ENCODE results near the gene OR9Q1. TPM values are rescaled to one million over a fixed set of nuclear protein-coding genes. Genes with fewer than 3 reads are reported as not detected.

The OR9Q1 gene
- total and polyA plus RNA-seq, 2 of the 8 experiments (the other 6 are each of a cell fraction or from before 2014, with no cell fraction given) = not detected

DNA sequence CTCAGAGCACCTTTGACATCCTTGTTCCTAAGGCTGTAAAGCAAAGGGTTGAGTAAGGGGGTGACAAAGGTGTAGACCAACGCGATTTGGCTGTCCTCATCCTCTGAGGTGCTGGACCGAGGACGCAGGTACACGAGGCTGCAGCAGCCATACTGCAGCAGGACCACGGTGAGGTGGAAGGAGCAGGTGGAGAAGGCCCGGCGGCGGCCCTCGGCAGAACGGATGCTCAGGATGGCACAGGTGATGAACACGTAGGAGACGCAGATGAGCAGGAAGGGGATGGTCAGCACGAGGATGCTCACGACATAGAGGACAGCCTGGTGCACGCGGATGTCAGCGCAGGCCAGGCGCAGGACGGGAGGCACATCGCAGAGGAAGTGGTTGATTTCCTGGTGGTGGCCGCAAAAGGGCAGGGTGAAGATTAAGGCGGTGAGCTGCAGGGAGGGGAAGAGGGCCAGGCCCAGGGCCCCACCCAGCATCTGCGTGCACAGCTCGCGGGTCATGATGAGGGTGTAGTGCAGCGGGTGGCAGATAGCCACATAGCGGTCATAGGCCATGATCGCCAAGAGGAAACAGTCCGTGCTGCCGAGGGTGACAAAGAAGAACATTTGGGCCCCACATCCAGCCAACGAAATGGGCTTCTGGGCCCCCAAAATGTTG is 204.4 kb downstream of the OR9Q1 start (continued):
- no peak for TF ChIP-seq HDAC2 (IDR thresholded peaks at IDR 0.05; ENCODE audit: borderline replicate concordance in 1 of 2, low read depth in 2 of 2, low read length in 2 of 2)

Small RNAs within 50 kb of the gene (small RNA-seq; reads per million reads assigned to genes)
- not detected for gene RNU6-899P (ENCODE audit: insufficient read depth)

Other genes with a start within 250 kb of the OR9Q1 start
- not detected in 2 replicates for gene OR6Q1, start 7.1 kb downstream of the OR9Q1 start, total RNA-seq (2021; fragmentation: NEBNext Ultra II Directional; extraction: Animal tissue kit (Norgen Biotek cat#: 25700))
- not detected in 2 replicates for gene OR6Q1, start 7.1 kb downstream of the OR9Q1 start, polyA plus RNA-seq (2011; rRNA removed)
- not detected in 2 replicates for gene OR9I1, start 101.6 kb downstream of the OR9Q1 start, total RNA-seq (2021; fragmentation: NEBNext Ultra II Directional; extraction: Animal tissue kit (Norgen Biotek cat#: 25700))
- not detected in 2 replicates for gene OR9I1, start 101.6 kb downstream of the OR9Q1 start, polyA plus RNA-seq (2011; rRNA removed)
- gene OR9Q2, start 165.2 kb downstream of the OR9Q1 start, total RNA-seq (2021; fragmentation: NEBNext Ultra II Directional; extraction: Animal tissue kit (Norgen Biotek cat#: 25700)) = not detected in 2 replicates
- gene OR9Q2, start 165.2 kb downstream of the OR9Q1 start, polyA plus RNA-seq (2011; rRNA removed) = not detected in 2 replicates
- not detected in 2 replicates for gene OR1S2, start 180.3 kb downstream of the OR9Q1 start, total RNA-seq (2021; fragmentation: NEBNext Ultra II Directional; extraction: Animal tissue kit (Norgen Biotek cat#: 25700))
- gene OR1S2, start 180.3 kb downstream of the OR9Q1 start, polyA plus RNA-seq (2011; rRNA removed) = not detected in 2 replicates
- not detected in 2 replicates for gene OR1S1, start 188.8 kb downstream of the OR9Q1 start, total RNA-seq (2021; fragmentation: NEBNext Ultra II Directional; extraction: Animal tissue kit (Norgen Biotek cat#: 25700))
- gene OR1S1, start 188.8 kb downstream of the OR9Q1 start, polyA plus RNA-seq (2011; rRNA removed) = not detected in 2 replicates
- gene OR10Q1, start 205.0 kb downstream of the OR9Q1 start, total RNA-seq (2021; fragmentation: NEBNext Ultra II Directional; extraction: Animal tissue kit (Norgen Biotek cat#: 25700)) = not detected in 2 replicates
- not detected in 2 replicates for gene OR10Q1, start 205.0 kb downstream of the OR9Q1 start, polyA plus RNA-seq (2011; rRNA removed)
- not detected in 2 replicates for gene OR10W1, start 244.4 kb downstream of the OR9Q1 start, total RNA-seq (2021; fragmentation: NEBNext Ultra II Directional; extraction: Animal tissue kit (Norgen Biotek cat#: 25700))
- not detected in 2 replicates for gene OR10W1, start 244.4 kb downstream of the OR9Q1 start, polyA plus RNA-seq (2011; rRNA removed)